Vagina (tissue), 2 donors: ENCODE data around the gene TMC7. TPM values are rescaled to one million over a fixed set of nuclear protein-coding genes. Genes with fewer than 3 reads are reported as not detected.

Experiments used
- DNase-seq, 2 donors: peaks; one replicate each; pipeline ENCODE4 v3.0.0-alpha.2; 2017; ENCODE audit errors: extremely low spot score in 2 of 2
- H3K27ac ChIP-seq: fragments of 200-600 bp; sonication (generic); one replicate; pipeline ENCODE4 v1.5.1; 2019
- H3K27me3 ChIP-seq: fragments of 200-600 bp; sonication (generic); one replicate; pipeline ENCODE4 v1.5.1; 2019
- H3K36me3 ChIP-seq, 2 donors: fragments of 200-600 bp; sonication (generic); one replicate each; pipeline ENCODE4 v1.5.1; 2017 to 2019
- H3K4me1 ChIP-seq: fragments of 200-600 bp; sonication (generic); one replicate; pipeline ENCODE4 v1.5.1; 2019
- H3K4me3 ChIP-seq, 2 donors: fragments of 200-600 bp; sonication (generic); 1 replicate in 1 of 2; 2 replicates in 1 of 2; pipeline ENCODE4 v1.5.1; 2016 to 2019
- H3K9me3 ChIP-seq: fragments of 200-600 bp; sonication (generic); one replicate; pipeline ENCODE4 v1.5.1; 2019
- POLR2A ChIP-seq, 2 donors: fragments of 450-650 bp; IDR thresholded peaks; one replicate each; pipeline ENCODE4 v1.6.1; 2017; ENCODE audit warnings: antibody characterized with exemption in 2 of 2, mild to moderate bottlenecking in 2 of 2, moderate library complexity in 2 of 2
- POLR2AphosphoS5 ChIP-seq, 2 donors: sonication (generic); formaldehyde crosslinking; IDR thresholded peaks; one replicate each; pipeline ENCODE4 v1.9.0; 2017; ENCODE audit warnings: antibody characterized with exemption in 2 of 2, mild to moderate bottlenecking in 2 of 2, low read depth in 1 of 2; ENCODE audit not compliant: insufficient read depth in 1 of 2
- intact Hi-C: fragments of 100-400 bp; cut with DNase I; formaldehyde crosslinking; loops from one replicate; pipeline ENCODE4 v1.15.1; 2023
- total RNA-seq: library from RNA; depleted of rRNA; stranded (reverse); fragments of >200 nt; gene quantifications from one replicate; pipeline ENCODE4 v1.2.3, GENCODE V29; 2016
- TF ChIP-seq, protein P1 (sequence below), 3 experiments: fragments of 450-650 bp in 2 of 3; fragments of 200-600 bp in 1 of 3; sonication (generic) in 1 of 3; IDR thresholded peaks; one replicate each; pipeline ENCODE4 v1.5.1; 2017 to 2019; ENCODE audit warnings: antibody characterized with exemption in 3 of 3, mild to moderate bottlenecking in 2 of 3, moderate library complexity in 2 of 3

Gene TMC7
- total RNA-seq, 1 donor from 2014 or later = 1.7 TPM

- peaks cover 10% of the 10 kb centered on the region for H3K4me1 ChIP-seq
- no peak overlapping the region for H3K4me3 ChIP-seq
- H3K36me3 ChIP-seq = no peaks in the 10 kb centered on the region
- no peaks in the 10 kb centered on the region for H3K9me3 ChIP-seq
- H3K27ac ChIP-seq = no peak overlapping the region
- H3K27me3 ChIP-seq = no peaks in the 10 kb centered on the region
- intact Hi-C loops = no loop called here
- no peak for DNase-seq
- TF ChIP-seq POLR2A (IDR thresholded peaks at IDR 0.05) = no peak
- no peak for TF ChIP-seq POLR2AphosphoS5 (IDR thresholded peaks at IDR 0.05; ENCODE audit: insufficient read depth in 1 of 2, low read depth in 1 of 2)
- TF ChIP-seq, protein P1, sequence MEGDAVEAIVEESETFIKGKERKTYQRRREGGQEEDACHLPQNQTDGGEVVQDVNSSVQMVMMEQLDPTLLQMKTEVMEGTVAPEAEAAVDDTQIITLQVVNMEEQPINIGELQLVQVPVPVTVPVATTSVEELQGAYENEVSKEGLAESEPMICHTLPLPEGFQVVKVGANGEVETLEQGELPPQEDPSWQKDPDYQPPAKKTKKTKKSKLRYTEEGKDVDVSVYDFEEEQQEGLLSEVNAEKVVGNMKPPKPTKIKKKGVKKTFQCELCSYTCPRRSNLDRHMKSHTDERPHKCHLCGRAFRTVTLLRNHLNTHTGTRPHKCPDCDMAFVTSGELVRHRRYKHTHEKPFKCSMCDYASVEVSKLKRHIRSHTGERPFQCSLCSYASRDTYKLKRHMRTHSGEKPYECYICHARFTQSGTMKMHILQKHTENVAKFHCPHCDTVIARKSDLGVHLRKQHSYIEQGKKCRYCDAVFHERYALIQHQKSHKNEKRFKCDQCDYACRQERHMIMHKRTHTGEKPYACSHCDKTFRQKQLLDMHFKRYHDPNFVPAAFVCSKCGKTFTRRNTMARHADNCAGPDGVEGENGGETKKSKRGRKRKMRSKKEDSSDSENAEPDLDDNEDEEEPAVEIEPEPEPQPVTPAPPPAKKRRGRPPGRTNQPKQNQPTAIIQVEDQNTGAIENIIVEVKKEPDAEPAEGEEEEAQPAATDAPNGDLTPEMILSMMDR (IDR thresholded peaks at IDR 0.05) = no peak
Observed at GRCh38 chr16:19090916-19091315, 107.2 kb downstream of the TMC7 start.

- Histone ChIP-seq H3K27me3 (no peaks in the 10 kb centered on the region), H3K27ac (no peak overlapping the region), H3K4me1 (no peaks in the 10 kb centered on the region), H3K9me3 (no peaks in the 10 kb centered on the region), H3K4me3 (no peak overlapping the region), H3K36me3 (no peaks in the 10 kb centered on the region)
- TF ChIP-seq POLR2A (IDR thresholded peaks at IDR 0.05) (no peak), POLR2AphosphoS5 (IDR thresholded peaks at IDR 0.05; ENCODE audit: insufficient read depth in 1 of 2, low read depth in 1 of 2) (no peak)
- TF ChIP-seq, protein P1 (IDR thresholded peaks at IDR 0.05) = no peak
- intact Hi-C loops = no loop called here
- DNase-seq = no peak
Observed at GRCh38 chr16:19092653-19093410, 109.1 kb downstream of the TMC7 start.

DNA sequence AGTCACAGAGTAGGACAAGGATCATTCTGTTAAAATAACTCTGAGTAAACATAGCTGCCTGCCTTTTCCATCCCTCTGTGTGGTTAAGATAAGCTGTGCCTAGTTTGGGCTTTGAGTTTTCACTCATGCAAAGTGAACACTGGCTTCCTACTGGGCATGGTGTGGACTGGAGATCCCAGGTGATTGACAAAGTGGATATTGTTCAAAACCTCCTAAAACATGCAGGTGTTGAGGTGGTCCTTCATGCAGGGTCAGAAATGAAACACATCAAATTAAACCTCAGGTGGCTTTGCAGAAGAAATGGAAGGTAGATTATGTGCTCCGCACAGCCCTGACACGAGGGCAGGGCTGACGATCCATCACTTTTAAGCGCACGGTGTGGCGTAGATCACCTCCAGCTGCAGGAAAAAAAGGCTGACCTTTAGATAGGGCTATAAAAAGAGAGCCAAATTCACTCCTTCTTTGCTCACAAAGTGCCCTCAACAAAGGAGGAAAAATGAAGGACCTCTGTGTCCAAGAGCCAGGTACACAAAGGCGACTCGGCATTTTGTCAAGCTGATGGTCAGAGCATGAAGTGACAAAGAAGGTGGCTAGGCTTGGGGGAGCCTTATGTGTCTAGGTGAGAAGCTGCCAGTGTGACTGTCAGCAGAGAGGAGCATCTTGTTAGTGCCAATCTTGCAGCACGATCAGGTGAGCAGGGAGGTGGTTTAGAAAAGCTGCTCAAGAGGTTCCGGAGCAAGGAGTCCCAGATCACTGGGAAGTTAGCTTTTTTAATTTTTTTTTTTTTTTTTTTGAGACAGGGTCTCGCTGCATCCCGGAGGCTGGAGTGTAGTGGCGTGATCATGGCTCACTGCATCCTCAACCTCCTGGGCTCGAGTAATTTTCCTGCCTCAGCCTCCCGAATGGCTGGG is 110.2 kb downstream of the TMC7 start:
- H3K4me1 ChIP-seq = no peaks in the 10 kb centered on the region
- no peaks in the 10 kb centered on the region for H3K9me3 ChIP-seq
- TF ChIP-seq, protein P1 (IDR thresholded peaks at IDR 0.05) = no peak
- no peak for TF ChIP-seq POLR2A (IDR thresholded peaks at IDR 0.05)
- no peak for TF ChIP-seq POLR2AphosphoS5 (IDR thresholded peaks at IDR 0.05; ENCODE audit: insufficient read depth in 1 of 2, low read depth in 1 of 2)
- no peak overlapping the region for H3K4me3 ChIP-seq
- intact Hi-C loops = no loop called here
- H3K36me3 ChIP-seq = no peaks in the 10 kb centered on the region
- DNase-seq = no peak
- H3K27ac ChIP-seq = no peak overlapping the region
- H3K27me3 ChIP-seq = no peaks in the 10 kb centered on the region

GRCh38 chr16:19094542-19095365 is 111.0 kb downstream of the TMC7 start:
- H3K27ac ChIP-seq = no peak overlapping the region
- H3K9me3 ChIP-seq = no peaks in the 10 kb centered on the region
- intact Hi-C loops = no loop called here
- no peak overlapping the region for H3K4me3 ChIP-seq
- no peaks in the 10 kb centered on the region for H3K27me3 ChIP-seq
- DNase-seq = no peak
- TF ChIP-seq POLR2A (IDR thresholded peaks at IDR 0.05) = no peak
- TF ChIP-seq POLR2AphosphoS5 (IDR thresholded peaks at IDR 0.05; ENCODE audit: insufficient read depth in 1 of 2, low read depth in 1 of 2) = no peak
- TF ChIP-seq, protein P1 (IDR thresholded peaks at IDR 0.05) = no peak
- H3K4me1 ChIP-seq = no peaks in the 10 kb centered on the region
- no peaks in the 10 kb centered on the region for H3K36me3 ChIP-seq
